KMS-11 (cell line): ENCODE results near the gene DUS2.

ENCODE experiments used
- H2AFZ ChIP-seq: fragments of 200-600 bp; sonication (generic); 2 replicates; pipeline ENCODE4 v1.6.1; 2016; ENCODE audit warnings: antibody characterized with exemption, mixed run types, low read depth
- H3K27ac ChIP-seq: fragments of 200-600 bp; sonication (generic); 2 replicates; pipeline ENCODE4 v1.6.1; 2016; ENCODE audit warnings: mild to moderate bottlenecking, mixed run types
- H3K27me3 ChIP-seq: fragments of 200-600 bp; sonication (generic); 2 replicates; pipeline ENCODE4 v1.6.1; 2017; ENCODE audit warnings: mild to moderate bottlenecking, low read depth, mixed run types, moderate library complexity; ENCODE audit not compliant: insufficient read depth
- H3K36me3 ChIP-seq: fragments of 200-600 bp; sonication (generic); 2 replicates; pipeline ENCODE4 v1.6.1; 2017; ENCODE audit warnings: mild to moderate bottlenecking, mixed run types; ENCODE audit not compliant: insufficient read depth
- H3K4me1 ChIP-seq: fragments of 200-600 bp; sonication (generic); 2 replicates; pipeline ENCODE4 v1.6.1; 2016; ENCODE audit warnings: mild to moderate bottlenecking, low read depth, mixed run types; ENCODE audit not compliant: poor library complexity, severe bottlenecking
- H3K4me2 ChIP-seq: fragments of 200-600 bp; sonication (generic); 2 replicates; pipeline ENCODE4 v1.7.0; 2016; ENCODE audit warnings: mild to moderate bottlenecking, mixed run types
- H3K4me3 ChIP-seq: fragments of 200-600 bp; sonication (generic); IDR thresholded peaks from 2 replicates; pipeline ENCODE4 v1.6.1; 2017; ENCODE audit warnings: low read depth, low read length, mixed read lengths; ENCODE audit not compliant: insufficient read depth
- H3K79me2 ChIP-seq: fragments of 200-600 bp; sonication (generic); 2 replicates; pipeline ENCODE4 v1.6.1; 2016; ENCODE audit warnings: low read depth, mixed run types; ENCODE audit not compliant: insufficient read depth
- H3K9ac ChIP-seq: fragments of 200-600 bp; sonication (generic); 2 replicates; pipeline ENCODE4 v1.6.1; 2016; ENCODE audit warnings: mild to moderate bottlenecking, mixed run types
- H4K20me1 ChIP-seq: fragments of 200-600 bp; sonication (generic); 2 replicates; pipeline ENCODE4 v1.6.1; 2016; ENCODE audit warnings: mild to moderate bottlenecking, mixed run types; ENCODE audit not compliant: insufficient read depth
- CTCF ChIP-seq: fragments of 200-600 bp; sonication (generic); conservative IDR thresholded peaks from 2 replicates; pipeline ENCODE4 v1.6.1; 2017; ENCODE audit warnings: low read depth, mild to moderate bottlenecking, antibody characterized with exemption, low read length, moderate library complexity, mixed read lengths

Gene DUS2

GRCh38 chr16:68128577-68129305 lies 105.7 kb downstream of the DUS2 start:
- no peak overlapping the region for H3K9ac ChIP-seq
- H2AFZ ChIP-seq: no peak overlapping the region
- H3K4me2 ChIP-seq: no peak overlapping the region
- H4K20me1 ChIP-seq: no peaks in the 10 kb centered on the region
- peaks cover 16% of the 10 kb centered on the region for H3K4me1 ChIP-seq
- no peak overlapping the region for H3K27ac ChIP-seq
- H3K4me3 ChIP-seq: no peak overlapping the region
- TF ChIP-seq CTCF: no peak
- peaks cover 18% of the 10 kb centered on the region for H3K79me2 ChIP-seq
- H3K27me3 ChIP-seq: no peaks in the 10 kb centered on the region
- no peaks in the 10 kb centered on the region for H3K36me3 ChIP-seq
